ENCODE measurements around the gene PSMD3. TPM values are rescaled to one million over a fixed set of nuclear protein-coding genes. Genes with fewer than 3 reads are reported as not detected.
"Not testable (repeated sequence)": the region's sequence is repeated elsewhere in the genome, so short reads cannot be mapped to it uniquely, and the experiment has no call there.

The PSMD3 gene
- total and polyA plus RNA-seq, 9 donors = 48.2 to 88.4 (median 73.4) TPM

GRCh38 chr17:39943702-39944392 lies 36.8 kb upstream of the PSMD3 start:
- Histone ChIP-seq H3K4me1 (ENCODE audit: insufficient read depth) (no peaks in the 10 kb centered on the region), H3K9me3 (no peaks in the 10 kb centered on the region), H3K27ac (no peak overlapping the region), H3K36me3 (no peaks in the 10 kb centered on the region), H3K27me3 (no peaks in the 10 kb centered on the region), H3K4me3 (no peak overlapping the region)
- 84 to 90% (median 86%) methylated on average over 12 to 14 of the region's 14 CpGs for WGBS, 3 donors
- TF ChIP-seq POLR2A (IDR thresholded peaks at IDR 0.05) = no peak
- no peak for TF ChIP-seq CTCF (IDR thresholded peaks at IDR 0.05)
- no peak for TF ChIP-seq EP300 (IDR thresholded peaks at IDR 0.05)
- intact Hi-C loops (cut with DNase I) = no loop called here
- no peak for DNase-seq

- WGBS, 3 donors = 75 to 83% (median 80%) methylated on average over 14 to 16 of the region's 16 CpGs
- H3K36me3 ChIP-seq = no peaks in the 10 kb centered on the region
- no peak overlapping the region for H3K27ac ChIP-seq
Observed at GRCh38 chr17:39944393-39944711, 36.3 kb upstream of the PSMD3 start.

GRCh38 chr17:39946551-39947330 lies 33.9 kb upstream of the PSMD3 start:
- Histone ChIP-seq H3K36me3 (no peaks in the 10 kb centered on the region), H3K9me3 (no peaks in the 10 kb centered on the region), H3K27me3 (no peaks in the 10 kb centered on the region), H3K4me3 (no peak overlapping the region), H3K27ac (no peak overlapping the region), H3K4me1 (ENCODE audit: insufficient read depth) (no peaks in the 10 kb centered on the region)
- WGBS, 3 donors = 74 to 75% (median 74%) methylated on average over 15 of the region's 15 CpGs
- no peak for DNase-seq
- intact Hi-C loops (cut with DNase I) = no loop called here
- TF ChIP-seq EP300 (IDR thresholded peaks at IDR 0.05) (no peak), POLR2A (IDR thresholded peaks at IDR 0.05) (no peak), CTCF (IDR thresholded peaks at IDR 0.05) (no peak)

More at GRCh38 chr17:39944393-39944711, 36.3 kb upstream of the PSMD3 start:
- intact Hi-C loops (cut with DNase I) = no loop called here
- no peaks in the 10 kb centered on the region for H3K9me3 ChIP-seq
- TF ChIP-seq CTCF (IDR thresholded peaks at IDR 0.05) (no peak), EP300 (IDR thresholded peaks at IDR 0.05) (no peak), POLR2A (IDR thresholded peaks at IDR 0.05) (no peak)
- no peaks in the 10 kb centered on the region for H3K27me3 ChIP-seq
- H3K4me1 ChIP-seq (ENCODE audit: insufficient read depth) = no peaks in the 10 kb centered on the region
- H3K4me3 ChIP-seq = no peak overlapping the region
- DNase-seq = no peak

- DNase-seq; H3K27me3 ChIP-seq; H3K36me3 ChIP-seq; H3K9me3 ChIP-seq; H3K4me3 ChIP-seq; H3K27ac ChIP-seq; H3K4me1 ChIP-seq (ENCODE audit: insufficient read depth); intact Hi-C loops (cut with DNase I): not testable (repeated sequence)
- 85 to 93% (median 86%) methylated on average over 5 of the region's 5 CpGs for WGBS, 3 donors
Observed at GRCh38 chr17:39948489-39948828, 32.1 kb upstream of the PSMD3 start.

- no peak for DNase-seq
- Histone ChIP-seq H3K27me3 (no peaks in the 10 kb centered on the region), H3K27ac (no peak overlapping the region), H3K9me3 (no peaks in the 10 kb centered on the region), H3K36me3 (no peaks in the 10 kb centered on the region), H3K4me1 (ENCODE audit: insufficient read depth) (no peaks in the 10 kb centered on the region), H3K4me3 (no peak overlapping the region)
- TF ChIP-seq POLR2A (IDR thresholded peaks at IDR 0.05) = no peak
- TF ChIP-seq EP300 (IDR thresholded peaks at IDR 0.05) = no peak
- TF ChIP-seq CTCF (IDR thresholded peaks at IDR 0.05) = no peak
- 76 to 88% (median 83%) methylated on average over 2 of the region's 2 CpGs for WGBS, 3 donors
- intact Hi-C loops (cut with DNase I) = no loop called here
Observed at GRCh38 chr17:39949028-39949427, 31.6 kb upstream of the PSMD3 start.
